NB4 (cell line): ENCODE data around the gene UBE2B.

ENCODE experiments used
- CTCF ChIP-seq: IDR thresholded peaks from one replicate; pipeline ENCODE4 v1.5.1; 2012; ENCODE audit warnings: low read depth, low read length
- MYC ChIP-seq: IDR thresholded peaks from 2 replicates; pipeline ENCODE4 v1.6.1; 2011; ENCODE audit warnings: low read depth, low read length
- POLR2A ChIP-seq: IDR thresholded peaks from 2 replicates; pipeline ENCODE4 v1.6.1; 2011; ENCODE audit warnings: mild to moderate bottlenecking; ENCODE audit not compliant: insufficient read length; ENCODE audit errors: extremely low read depth

GRCh38 chr5:134411228-134411545, 39.8 kb downstream of the UBE2B start:
- TF ChIP-seq POLR2A (no peak), CTCF (no peak), MYC (no peak)
